Right hindlimb (tissue), 1 donor: ENCODE results near the gene DCDC2.
"Not testable (repeated sequence)": the region's sequence is repeated elsewhere in the genome, so short reads cannot be mapped to it uniquely, and the experiment has no call there.

Experiments
- DNase-seq: peaks from one replicate; pipeline ENCODE4 v3.0.0-alpha.2; 2018

The DCDC2 gene

DNA sequence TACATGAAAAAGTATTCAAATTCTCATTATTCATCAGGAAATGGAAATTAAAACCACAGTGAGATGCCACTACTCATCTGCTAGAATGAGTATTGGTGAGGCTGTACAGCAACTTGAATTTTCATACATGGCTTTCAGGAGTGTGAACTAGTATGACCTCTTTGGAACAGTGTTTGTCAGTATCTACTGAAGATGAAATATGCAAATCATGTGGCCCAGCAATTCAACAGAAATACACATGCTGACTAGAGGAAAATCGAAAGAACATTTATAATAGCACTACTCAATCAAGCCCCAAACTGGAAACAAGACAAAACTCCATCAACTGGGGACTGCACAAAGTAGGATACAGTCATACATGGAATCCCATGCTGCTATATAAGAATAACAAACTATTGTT, 102.2 kb downstream of the DCDC2 start:
- DNase-seq: no peak

DNA sequence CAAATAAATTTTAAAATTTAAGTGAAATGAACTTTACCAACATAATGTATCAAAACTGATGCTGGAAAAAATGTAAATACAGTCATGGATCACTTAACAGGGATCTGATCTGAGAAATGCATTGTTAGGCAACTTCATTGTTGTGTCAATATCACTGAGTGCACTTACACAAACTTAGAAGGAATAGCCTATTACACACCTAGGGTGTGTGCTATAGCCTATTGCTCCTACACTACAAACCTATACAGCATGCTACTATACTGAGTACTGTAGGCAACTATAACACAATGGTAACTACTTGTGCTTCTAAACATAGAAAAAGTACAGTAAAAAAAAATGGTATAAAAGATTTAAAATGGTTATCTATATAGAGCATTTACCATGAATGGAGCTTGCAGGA, 104.5 kb downstream of the DCDC2 start:
- no peak for DNase-seq

DNA sequence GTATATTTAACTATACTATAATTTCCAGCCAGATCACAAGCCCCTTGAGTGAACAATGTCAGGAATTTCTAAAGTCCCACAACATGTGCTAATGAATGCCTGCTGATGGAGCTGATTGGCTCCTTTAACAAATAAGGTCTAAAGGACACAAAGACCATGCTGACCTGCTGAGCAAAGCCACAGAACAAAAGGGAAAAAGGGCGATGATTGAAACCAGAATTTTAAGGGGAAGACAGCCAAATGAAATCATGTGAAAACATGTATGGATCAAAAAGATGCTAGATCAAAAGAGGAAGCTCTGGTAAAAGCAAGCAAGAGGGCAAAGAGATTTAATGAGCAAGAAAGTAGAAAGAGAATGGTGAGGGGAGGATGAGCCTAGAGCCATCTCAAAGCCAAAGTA, 105.6 kb downstream of the DCDC2 start:
- no peak for DNase-seq

DNA sequence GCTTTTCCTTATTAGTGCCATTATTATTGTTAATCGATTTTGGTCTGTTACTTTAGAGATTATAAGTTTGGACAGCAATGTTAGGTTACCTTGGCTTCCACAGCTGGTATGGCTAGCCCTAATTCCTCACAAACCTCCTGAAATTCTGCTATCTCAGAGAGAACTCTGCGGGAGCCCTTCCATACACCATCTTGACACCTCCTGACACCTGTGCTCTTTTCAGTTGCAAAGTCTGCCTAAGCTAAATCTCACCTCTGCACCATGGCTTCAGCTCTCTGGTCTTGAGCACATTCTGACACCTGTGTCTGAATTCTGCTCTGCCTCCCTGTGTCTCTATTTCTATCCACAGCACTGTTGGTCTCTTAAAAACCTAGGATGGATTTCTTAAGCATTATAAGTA, 106.5 kb downstream of the DCDC2 start:
- DNase-seq: no peak

DNA sequence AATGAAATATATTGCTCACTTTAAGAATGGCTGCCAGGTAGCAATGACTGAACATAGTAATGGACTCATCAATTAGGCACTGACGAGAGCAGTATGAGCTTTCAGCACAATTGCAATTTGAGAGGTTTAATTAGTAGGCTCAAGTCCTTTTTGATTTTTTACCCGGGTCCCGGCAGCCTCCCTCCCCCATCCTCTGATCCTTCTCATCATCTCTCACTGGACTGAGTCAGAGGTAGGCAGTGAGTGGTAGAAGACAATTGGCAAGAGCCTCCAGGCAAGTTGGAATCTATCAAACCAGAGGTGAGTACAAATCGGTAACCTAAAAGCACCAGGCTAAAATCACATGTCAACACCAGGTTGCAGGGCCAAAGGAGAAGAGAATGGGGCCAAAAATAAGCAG, 107.9 kb downstream of the DCDC2 start:
- DNase-seq: no peak

DNA sequence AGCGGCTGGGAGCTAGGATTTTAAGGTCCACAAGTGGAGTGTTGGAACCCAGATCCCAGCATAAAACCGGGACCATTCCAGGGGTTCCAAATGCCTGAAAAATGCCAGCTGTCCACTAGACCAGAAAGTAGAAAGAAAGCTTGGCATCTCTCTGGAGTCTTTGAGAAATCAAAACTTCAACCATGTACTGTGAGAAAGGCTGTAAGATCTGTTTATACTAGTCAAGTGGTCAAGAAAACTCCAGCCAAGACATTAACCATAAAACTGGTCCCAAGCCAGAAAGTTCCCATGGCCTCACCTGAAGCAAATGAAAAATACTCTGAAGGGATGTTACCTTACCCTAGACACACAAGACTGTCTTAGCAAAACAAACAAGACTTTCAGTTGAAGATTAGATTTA, 112.6 kb downstream of the DCDC2 start:
- no peak for DNase-seq

DNA sequence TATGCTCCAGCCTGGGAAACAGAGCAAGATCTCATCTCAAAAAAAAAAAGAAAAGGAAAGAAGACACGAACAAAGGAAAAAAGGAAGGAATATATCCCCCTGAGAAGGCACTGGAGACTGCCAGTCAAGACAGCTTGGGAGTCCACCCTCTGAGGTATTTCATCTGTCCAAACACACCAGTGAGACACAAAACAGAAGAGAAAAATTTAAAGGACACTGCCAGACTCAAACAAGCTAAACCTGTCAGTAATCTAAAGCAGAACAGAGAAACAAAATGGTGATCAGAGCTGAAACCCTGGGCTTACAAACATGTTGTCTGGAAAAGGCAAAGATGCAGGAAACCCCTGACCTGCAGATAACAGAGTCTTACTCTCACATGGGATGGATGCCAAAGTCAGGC, 114.9 kb downstream of the DCDC2 start:
- DNase-seq: no peak

DNA sequence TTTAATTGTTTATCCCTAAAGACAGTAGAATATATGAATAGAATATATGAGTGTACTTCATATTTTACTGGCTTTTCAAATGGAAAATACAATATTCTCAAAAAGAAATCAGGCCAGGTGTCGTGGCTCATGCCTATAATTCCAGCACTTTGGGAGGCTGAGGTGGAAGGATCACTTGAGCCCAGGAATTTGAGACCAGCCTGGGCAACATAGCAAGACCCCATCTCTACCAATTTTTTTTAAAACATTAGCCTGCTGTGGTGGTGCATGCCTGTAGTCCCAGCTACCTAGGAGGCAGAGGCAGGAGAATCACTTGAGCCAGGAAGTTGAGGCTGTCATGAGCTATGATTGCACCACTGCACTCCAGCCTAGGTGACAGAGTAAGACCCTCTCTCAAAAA, 116.1 kb downstream of the DCDC2 start:
- DNase-seq: not testable (repeated sequence)

DNA sequence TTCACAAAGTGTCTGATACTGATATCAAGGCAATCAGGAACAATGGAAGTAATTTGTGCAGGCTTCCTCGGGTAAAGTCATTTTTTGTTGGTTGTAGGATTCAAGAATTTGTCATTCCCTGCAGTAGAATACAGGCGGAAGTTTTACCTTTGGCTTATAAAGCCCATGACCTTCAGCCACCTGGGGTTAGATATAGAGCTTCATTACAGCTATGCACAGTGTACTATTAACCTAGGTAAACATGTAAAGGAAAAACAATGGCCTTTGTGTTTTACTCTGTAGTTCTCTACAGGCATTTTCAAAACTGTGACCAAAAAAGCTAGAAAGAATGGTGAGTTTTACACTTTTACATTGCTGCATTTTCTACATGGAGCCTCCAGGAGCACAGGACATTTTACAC, 116.9 kb downstream of the DCDC2 start:
- no peak for DNase-seq

DNA sequence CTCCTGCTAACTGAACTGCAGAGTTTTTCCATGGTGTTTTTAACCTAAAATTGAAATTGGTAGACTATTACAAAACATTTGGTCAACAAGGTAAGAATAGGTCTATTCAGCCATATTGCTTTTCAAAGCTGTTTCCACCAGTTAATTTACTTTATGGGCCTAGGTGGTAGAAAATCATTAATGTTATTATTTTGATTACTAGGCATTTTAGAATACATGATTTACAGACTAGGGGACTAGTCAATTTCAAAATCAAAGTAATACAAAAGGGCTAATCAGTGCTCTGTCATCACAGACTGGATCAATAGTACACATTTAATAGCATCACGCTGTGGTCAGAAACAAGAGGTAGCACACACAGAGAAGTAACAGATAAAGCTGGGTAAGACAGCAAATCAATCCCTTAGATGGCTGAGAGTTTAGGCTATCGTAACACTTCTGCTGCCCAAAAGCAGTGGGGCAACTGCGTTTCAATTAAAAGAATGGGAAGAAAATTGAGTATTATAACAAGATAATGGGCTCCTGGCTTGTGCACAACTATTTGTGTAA, 117.4 kb downstream of the DCDC2 start:
- no peak for DNase-seq

DNA sequence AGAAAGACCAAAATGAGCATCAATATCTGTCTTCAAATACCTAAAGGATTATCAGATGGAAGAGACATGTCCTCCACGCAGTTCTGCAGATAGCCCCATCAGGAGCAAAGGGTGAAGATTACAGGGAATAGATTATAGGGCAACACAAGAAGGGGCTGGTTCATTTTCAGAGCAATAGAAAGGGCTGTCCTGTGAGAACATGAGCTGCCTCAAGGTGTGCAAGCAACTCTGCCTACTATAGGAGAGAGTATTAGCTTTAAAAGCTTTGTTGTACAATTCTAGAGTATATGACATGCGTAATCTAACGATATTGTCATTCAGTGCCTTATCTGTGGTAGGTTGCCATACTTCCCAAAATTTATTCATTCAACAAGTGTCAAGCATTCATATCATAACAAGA, 119.2 kb downstream of the DCDC2 start:
- DNase-seq: no peak

DNA sequence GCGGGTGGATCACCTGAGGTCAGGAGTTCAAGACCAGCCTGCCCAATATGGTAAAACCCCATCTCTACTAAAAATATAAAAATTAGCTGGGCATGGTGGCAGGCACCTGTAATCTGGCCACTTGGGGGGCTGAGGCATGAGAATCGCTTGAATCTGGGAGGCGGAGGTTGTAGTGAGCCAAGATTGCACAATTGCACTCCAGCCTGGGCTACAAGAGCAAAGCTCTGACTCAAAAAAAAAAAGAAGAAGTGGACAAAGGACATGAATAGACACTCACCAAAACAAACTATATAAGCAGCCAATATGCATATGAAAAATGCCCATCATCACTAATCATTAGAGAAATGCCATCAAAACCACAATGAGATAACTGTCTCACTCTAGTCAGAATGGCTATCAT, 121.1 kb downstream of the DCDC2 start:
- not testable (repeated sequence) for DNase-seq

DNA sequence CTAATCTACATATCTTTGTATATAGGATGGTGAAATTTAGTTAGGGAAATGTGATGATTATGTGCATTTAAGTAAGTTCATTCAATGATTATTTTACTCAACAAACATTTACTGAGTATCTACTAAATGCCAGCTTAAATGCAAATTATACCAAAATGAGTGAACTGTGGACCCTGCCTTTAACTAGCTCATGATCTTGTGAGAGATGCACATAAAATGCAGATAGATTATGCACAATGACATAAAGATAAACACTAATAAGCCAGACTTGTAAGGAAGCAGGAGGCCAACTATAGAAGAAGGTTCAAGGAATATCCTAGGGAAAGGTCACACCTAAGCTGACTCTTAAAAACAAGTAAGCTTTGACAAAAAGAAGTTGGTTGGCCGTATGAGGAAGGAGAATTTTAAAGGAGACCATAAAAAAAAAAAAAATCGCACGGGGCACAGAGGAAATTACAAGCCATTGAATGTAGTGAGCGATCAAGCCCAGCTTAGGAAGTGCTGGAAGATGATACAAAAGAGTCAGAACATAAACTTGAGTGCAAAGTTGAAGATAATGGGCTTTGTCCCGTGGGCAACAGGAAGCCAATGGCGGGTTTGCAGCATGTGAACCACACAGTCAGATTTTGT, 123.9 kb downstream of the DCDC2 start:
- DNase-seq: no peak

DNA sequence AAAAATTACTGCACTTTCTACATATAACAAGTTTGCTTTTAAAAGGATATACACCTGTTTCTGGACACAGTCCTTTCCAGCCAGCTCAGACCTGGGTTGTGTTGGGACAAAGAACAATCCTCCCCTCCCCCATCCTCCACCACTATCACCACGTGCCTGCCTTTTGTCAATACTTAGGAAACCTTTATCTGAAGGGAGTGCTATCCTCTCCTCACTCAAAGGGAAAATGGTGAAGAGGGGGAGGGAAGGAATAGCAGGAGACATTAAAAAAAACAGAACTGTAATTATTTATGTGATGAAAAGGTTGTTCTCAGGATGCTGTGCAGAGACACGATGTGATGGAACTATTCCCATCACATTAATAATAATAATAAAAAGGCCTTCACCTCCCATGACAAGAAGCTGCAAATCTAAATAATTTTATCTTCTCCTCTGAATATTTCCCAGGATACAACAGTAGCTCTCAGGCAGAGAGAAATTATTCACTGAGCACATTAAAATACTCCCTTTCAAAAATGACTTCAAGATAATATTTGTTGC, 126.4 kb downstream of the DCDC2 start:
- no peak for DNase-seq

DNA sequence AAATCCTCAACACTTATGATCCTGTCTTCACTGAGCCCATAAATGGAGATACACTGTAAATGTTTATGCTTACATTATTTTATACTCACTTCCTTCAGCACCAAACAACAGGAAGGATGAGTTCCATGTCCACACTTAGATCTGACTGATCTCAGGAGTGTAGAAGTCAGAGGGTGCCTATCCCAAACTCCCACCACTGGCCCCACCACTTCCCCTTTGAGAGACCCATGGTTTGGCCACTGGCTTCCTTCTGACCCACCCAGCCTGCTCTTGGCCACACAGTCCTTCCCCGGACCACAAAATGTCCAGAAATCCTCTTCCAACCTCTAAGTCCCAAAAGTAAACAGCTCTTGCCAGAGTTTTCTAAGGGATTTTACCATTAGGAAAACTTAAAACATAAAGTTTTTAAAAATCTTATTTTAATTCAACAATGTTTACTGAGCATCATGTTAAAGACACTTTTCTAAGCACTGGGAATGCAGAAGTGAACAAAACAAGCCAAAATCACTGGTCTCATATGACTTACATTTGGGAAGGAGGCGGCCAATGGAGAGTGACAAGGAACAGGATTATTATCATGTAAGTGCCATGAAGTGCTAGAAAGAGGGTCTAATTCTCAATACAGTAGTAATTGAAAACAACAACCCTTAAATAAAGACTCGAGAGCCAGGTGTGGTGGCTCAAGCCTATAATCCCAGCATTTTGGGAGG, 128.0 kb downstream of the DCDC2 start:
- DNase-seq: no peak

DNA sequence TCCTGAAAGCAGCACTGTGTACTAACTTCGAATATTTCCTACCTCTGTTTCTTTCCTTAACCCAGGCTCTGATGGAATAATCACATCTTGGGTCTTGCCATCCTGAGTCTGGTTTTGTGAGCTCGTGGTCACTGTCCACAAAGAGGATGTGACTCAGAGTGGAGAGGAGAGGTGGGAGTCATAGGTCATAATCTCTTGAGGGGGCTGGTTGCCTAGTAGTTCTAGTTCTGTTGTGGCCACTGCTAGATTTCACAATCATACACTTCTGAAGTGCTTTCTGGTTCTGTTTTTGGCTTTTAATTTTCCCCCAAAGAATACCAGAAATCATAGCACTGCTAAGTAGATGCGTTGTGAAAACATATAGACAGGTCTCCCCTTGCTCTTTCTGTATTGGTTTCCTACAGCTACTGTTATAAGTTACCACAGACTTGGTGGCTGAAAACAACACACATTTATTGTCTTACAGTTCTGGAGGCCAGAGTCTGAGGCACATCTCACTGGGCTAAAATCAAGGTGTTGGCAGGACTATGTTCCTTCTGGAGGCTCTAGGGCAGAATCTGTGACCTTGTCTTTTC, 129.1 kb downstream of the DCDC2 start:
- DNase-seq: peak; percentile 20

DNA sequence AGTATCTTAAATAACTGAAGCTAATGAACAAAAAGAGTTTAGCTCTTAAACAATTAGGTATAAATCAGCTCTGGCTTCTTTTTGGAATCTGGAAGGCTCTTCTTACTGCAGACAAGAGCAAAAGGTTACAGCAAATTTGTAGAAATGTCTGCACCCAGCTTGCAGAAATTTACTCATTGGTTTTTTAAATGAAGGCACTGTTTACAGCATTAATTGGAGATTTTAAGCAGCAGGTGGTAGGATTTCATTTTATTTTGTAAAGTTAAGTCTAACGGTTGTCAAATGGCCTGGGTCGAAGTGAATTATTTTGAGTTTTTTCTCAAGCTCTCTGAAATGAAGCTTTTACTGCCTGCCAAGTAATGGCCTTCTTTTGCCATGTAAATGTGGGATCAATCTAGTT, 129.7 kb downstream of the DCDC2 start:
- DNase-seq: no peak

DNA sequence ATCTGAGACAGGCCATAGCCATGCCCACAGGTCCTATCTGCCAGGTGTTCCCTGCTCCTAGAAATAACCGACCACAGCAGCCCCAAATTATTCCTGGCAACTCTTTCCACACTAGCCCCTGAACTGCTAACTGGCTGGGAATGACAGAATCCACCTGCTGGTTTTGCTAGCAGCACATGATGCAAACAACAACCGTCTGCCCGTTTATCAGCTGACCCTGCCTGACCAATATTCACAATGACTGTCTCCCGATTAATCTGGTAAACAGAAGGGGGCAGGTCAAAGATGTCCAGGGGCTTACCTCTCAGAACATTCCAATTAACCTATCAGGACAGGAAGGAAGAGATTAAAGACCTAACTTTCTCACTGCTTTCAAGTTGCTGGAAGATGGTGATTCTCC, 130.3 kb downstream of the DCDC2 start:
- no peak for DNase-seq

DNA sequence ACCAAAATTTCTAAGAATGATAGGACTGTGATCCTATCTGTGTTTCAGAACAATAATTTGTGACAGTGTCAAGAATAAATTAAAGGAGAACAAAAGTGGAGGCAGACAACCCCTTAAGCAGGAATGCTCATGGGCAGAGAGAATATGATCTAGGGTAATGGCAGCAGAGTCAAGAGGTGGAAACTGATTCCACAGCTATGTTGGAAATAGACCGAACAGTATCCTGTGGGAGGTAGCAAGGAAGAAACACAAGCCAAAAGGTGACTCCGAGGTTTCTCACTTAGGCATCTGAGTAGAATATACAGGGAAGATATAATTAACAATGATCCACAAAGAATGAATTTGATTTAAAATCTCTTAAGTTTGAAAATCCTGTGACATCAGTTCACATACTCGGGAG, 131.3 kb downstream of the DCDC2 start:
- DNase-seq: no peak

DNA sequence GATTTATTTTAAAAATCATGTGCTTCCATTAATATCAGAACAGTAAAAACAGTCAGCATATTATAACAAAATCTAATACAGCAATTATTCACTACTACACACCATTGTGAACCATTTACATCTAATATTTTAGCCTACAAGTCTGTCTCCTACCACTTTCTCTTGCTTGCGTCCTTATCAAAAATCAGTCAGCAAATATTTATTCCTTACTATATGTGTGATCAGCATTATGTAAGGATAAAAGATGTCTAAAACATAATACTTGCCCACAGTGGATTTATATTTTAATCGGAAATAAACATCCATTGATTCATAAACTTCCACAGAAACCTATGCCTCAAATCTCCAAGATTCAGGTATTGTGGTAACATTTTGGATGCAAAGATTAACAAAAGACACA, 132.0 kb downstream of the DCDC2 start:
- DNase-seq: no peak

DNA sequence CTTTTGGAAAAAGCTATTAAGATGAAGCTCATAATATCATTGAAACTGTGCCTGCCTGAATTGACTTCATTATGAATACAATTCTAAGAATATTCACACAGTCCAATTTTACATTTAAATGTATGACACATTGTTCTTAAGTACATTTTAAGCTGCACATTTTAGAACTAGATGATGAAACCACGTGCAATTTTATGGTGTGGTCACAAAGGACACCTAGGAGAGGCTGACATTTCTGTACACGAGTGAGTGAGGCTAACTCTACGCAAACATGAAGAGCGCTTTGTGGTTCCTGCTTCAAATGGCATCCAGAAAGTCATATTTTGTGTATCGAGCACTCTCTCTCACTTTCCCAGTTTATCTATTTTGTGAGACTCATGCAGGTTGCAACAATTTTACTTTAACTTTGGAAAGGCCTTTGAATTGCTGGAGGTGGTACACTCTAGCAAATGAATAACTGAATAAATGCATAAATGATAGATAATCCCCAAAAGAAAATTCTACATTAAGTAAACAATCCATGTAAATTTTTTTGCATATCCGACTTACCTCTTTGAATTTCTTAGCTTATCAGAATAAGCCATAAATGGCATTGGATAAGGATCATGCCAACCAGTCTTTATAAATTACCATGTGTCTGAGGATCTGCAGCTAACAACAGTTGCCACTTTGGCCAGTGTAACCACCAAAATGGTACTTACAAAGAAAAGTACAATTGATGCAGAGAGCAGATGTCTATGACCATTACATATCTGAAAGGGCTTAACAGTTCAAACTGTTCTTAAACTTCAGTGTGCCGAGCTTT, 134.5 kb downstream of the DCDC2 start:
- no peak for DNase-seq

DNA sequence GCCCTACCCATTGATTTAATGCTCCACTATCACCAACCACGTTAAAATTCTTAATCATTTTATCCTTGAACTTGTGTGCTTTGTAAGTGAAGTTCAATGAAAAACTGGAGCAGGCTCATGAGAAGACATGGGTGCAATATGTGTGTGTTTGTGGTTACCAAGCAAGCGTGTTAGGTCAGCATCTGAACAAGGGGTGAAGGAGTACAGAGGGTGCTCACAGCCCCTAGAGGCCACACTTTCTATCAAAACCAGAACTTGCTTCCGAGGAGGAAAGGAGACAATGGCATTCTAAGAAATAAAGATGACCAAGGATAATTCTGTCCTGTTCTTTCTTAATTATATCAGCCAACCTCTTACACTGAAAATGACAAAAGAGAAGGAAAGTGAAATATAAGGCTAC, 138.2 kb downstream of the DCDC2 start:
- no peak for DNase-seq

DNA sequence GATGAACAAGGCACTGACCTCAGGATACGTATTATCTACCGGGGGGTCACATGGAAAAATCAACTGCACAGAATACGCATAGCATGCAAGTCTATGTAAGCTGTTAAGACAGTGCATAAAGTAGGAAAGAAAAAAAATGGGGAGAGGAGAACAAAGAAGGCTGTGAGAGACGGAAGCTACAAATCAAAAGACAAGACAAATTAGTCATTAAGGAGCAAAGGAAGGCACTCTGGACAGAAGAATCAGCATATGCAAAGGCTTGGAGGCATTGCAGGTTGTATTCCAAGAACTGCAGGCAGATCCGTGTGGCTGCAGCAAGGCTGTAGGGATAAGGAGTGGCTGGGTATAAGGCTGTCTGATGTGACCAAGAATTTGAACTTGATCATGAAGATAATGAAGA, 142.9 kb downstream of the DCDC2 start:
- no peak for DNase-seq
